Measurements from ENCODE around the gene UBALD2.
A peak's percentile ranks its signal among the peaks of the same experiment; 100 is the strongest.
"Not testable (repeated sequence)": the region's sequence is repeated elsewhere in the genome, so short reads cannot be mapped to it uniquely, and the experiment has no call there.

UBALD2 gene

GRCh38 chr17:76246080-76247066 is 18.8 kb upstream of the UBALD2 start:
- peak; percentile 48 for DNase-seq

- no peak for DNase-seq
Measured at GRCh38 chr17:76247304-76247703, 17.8 kb upstream of the UBALD2 start.

- no peak for DNase-seq
Measured at GRCh38 chr17:76248013-76248782, 16.9 kb upstream of the UBALD2 start.

- no peak for DNase-seq
Measured at GRCh38 chr17:76250141-76250540, 15.0 kb upstream of the UBALD2 start.

- no peak for DNase-seq
Measured at GRCh38 chr17:76251478-76252039, 13.6 kb upstream of the UBALD2 start.

- DNase-seq, result no peak
Measured at GRCh38 chr17:76252040-76252954, 12.9 kb upstream of the UBALD2 start.

- not testable (repeated sequence) for DNase-seq
Measured at GRCh38 chr17:76252967-76253766, 12.0 kb upstream of the UBALD2 start.

GRCh38 chr17:76253841-76254240 is 11.3 kb upstream of the UBALD2 start:
- no peak for DNase-seq

GRCh38 chr17:76254275-76254674 is 10.9 kb upstream of the UBALD2 start:
- DNase-seq, result no peak

- no peak for DNase-seq
Measured at GRCh38 chr17:76255801-76256429, 9.2 kb upstream of the UBALD2 start.

GRCh38 chr17:76256430-76257050 is 8.6 kb upstream of the UBALD2 start:
- DNase-seq, result not testable (repeated sequence)

- DNase-seq, result no peak
Measured at GRCh38 chr17:76260220-76260619, 4.9 kb upstream of the UBALD2 start.

GRCh38 chr17:76260669-76261068 is 4.5 kb upstream of the UBALD2 start:
- no peak for DNase-seq

- no peak for DNase-seq
Measured at GRCh38 chr17:76261421-76262215, 3.5 kb upstream of the UBALD2 start.

GRCh38 chr17:76262732-76263344 is 2.3 kb upstream of the UBALD2 start:
- no peak for DNase-seq

GRCh38 chr17:76263896-76264295 is 1.3 kb upstream of the UBALD2 start:
- no peak for DNase-seq

GRCh38 chr17:76264425-76264754 is 758 bp upstream of the UBALD2 start:
- DNase-seq, result no peak

- peak; percentile 46 for DNase-seq
Measured at GRCh38 chr17:76265624-76266243, 586 bp downstream of the UBALD2 start.

Measured in fibroblast of skin of right quadriceps (primary cell).